ENCODE measurements around the gene AP2A2. TPM values are rescaled to one million over a fixed set of nuclear protein-coding genes. Genes with fewer than 3 reads are reported as not detected.

Gene AP2A2
- total RNA-seq, 3 donors from 2014 or later = 44.6 to 112 (median 54.7) TPM

GRCh38 chr11:1049911-1050580, 124.4 kb downstream of the AP2A2 start:
- Histone ChIP-seq H3K27ac (no peak overlapping the region), H3K36me3 (no peaks in the 10 kb centered on the region), H3K27me3 (peaks cover 0 to 17% of the 10 kb centered on the region in 2 donors), H3K4me1 (peaks cover 0 to 4% of the 10 kb centered on the region in 2 donors), H3K4me3 (no peak overlapping the region), H3K9me3 (no peaks in the 10 kb centered on the region)
- TF ChIP-seq CTCF (IDR thresholded peaks at IDR 0.05) = no peak
- intact Hi-C loops (cut with DNase I; ENCODE audit: low total_unique reads) = loop anchor here (10.0 kb wide), 1 partner anchor 195 kb away; no protein-coding TSS in a partner anchor
- no peak for DNase-seq (ENCODE audit: low spot score in 2 of 2)

GRCh38 chr11:1050581-1051355, 125.1 kb downstream of the AP2A2 start:
- Histone ChIP-seq H3K9me3 (no peaks in the 10 kb centered on the region), H3K36me3 (no peaks in the 10 kb centered on the region), H3K27ac (no peak overlapping the region), H3K4me1 (peaks cover 0 to 4% of the 10 kb centered on the region in 2 donors), H3K27me3 (peaks cover 0 to 20% of the 10 kb centered on the region in 2 donors), H3K4me3 (no peak overlapping the region)
- intact Hi-C loops (cut with DNase I; ENCODE audit: low total_unique reads) = loop anchor here (10.0 kb wide), 1 partner anchor 196 kb away; no protein-coding TSS in a partner anchor
- peak in 2 of 3 donors; percentile 32 to 52 for TF ChIP-seq POLR2AphosphoS5 (IDR thresholded peaks at IDR 0.05)
- no peak for TF ChIP-seq POLR2A (IDR thresholded peaks at IDR 0.05)
- peak; percentile 83 to 97 (median 92) for TF ChIP-seq CTCF (IDR thresholded peaks at IDR 0.05)
- peak; percentile 63 to 82 for DNase-seq (ENCODE audit: low spot score in 2 of 2)

GRCh38 chr11:1051356-1052132, 125.9 kb downstream of the AP2A2 start:
- no peaks in the 10 kb centered on the region for H3K36me3 ChIP-seq
- peaks cover 0 to 24% of the 10 kb centered on the region in 2 donors for H3K27me3 ChIP-seq
- peaks cover 0 to 4% of the 10 kb centered on the region in 2 donors for H3K4me1 ChIP-seq
- no peak overlapping the region for H3K4me3 ChIP-seq
- no peak overlapping the region for H3K27ac ChIP-seq
- intact Hi-C loops (cut with DNase I; ENCODE audit: low total_unique reads) = loop anchor here (10.0 kb wide), 1 partner anchor 197 kb away; no protein-coding TSS in a partner anchor
- TF ChIP-seq POLR2A (IDR thresholded peaks at IDR 0.05) (no peak), CTCF (IDR thresholded peaks at IDR 0.05) (no peak), POLR2AphosphoS5 (IDR thresholded peaks at IDR 0.05) (no peak)
- no peak for DNase-seq (ENCODE audit: low spot score in 2 of 2)
- no peaks in the 10 kb centered on the region for H3K9me3 ChIP-seq

GRCh38 chr11:1052133-1053011, 126.7 kb downstream of the AP2A2 start:
- Histone ChIP-seq H3K9me3 (no peaks in the 10 kb centered on the region), H3K4me3 (no peak overlapping the region), H3K4me1 (peaks cover 0 to 4% of the 10 kb centered on the region in 2 donors), H3K27me3 (peaks cover 0 to 23% of the 10 kb centered on the region in 2 donors), H3K27ac (no peak overlapping the region), H3K36me3 (no peaks in the 10 kb centered on the region)
- no peak for TF ChIP-seq POLR2A (IDR thresholded peaks at IDR 0.05)
- TF ChIP-seq POLR2AphosphoS5 (IDR thresholded peaks at IDR 0.05) = no peak
- no peak for TF ChIP-seq CTCF (IDR thresholded peaks at IDR 0.05)
- intact Hi-C loops (cut with DNase I; ENCODE audit: low total_unique reads) = loop anchor here (10.0 kb wide), 1 partner anchor 198 kb away; no protein-coding TSS in a partner anchor
- DNase-seq (ENCODE audit: low spot score in 2 of 2) = no peak

Data from breast epithelium (tissue), 4 donors.